GM06990 (cell line): Measurements from ENCODE around the gene ARHGAP26.

Source experiments
- DNase-seq: peaks from one replicate; pipeline ENCODE4 v3.0.0-alpha.2; 2011; ENCODE audit not compliant: insufficient read length; ENCODE audit errors: extremely low read depth
- H3K27me3 ChIP-seq: replicated peaks from 2 replicates; pipeline ENCODE4 v1.6.0; 2011; ENCODE audit warnings: low read length; ENCODE audit not compliant: control insufficient read depth, insufficient read depth
- H3K36me3 ChIP-seq: 2 replicates; pipeline ENCODE4 v1.5.1; 2011; ENCODE audit warnings: low read length; ENCODE audit not compliant: control insufficient read depth, insufficient read depth
- H3K4me3 ChIP-seq: replicated peaks from 2 replicates; pipeline ENCODE4 v1.5.1; 2011; ENCODE audit warnings: low read depth, mild to moderate bottlenecking, control low read depth, low read length
- TF ChIP-seq, protein P1 (sequence below): IDR thresholded peaks from 2 replicates; pipeline ENCODE4 v1.5.1; 2011; ENCODE audit warnings: low read length, control low read depth, mild to moderate bottlenecking, inconsistent platforms; ENCODE audit not compliant: insufficient read depth, poor library complexity, severe bottlenecking

Gene ARHGAP26

GRCh38 chr5:142808878-142809598 lies 38.9 kb downstream of the ARHGAP26 start:
- Histone ChIP-seq H3K4me3 (no peak overlapping the region), H3K36me3 (no peaks in the 10 kb centered on the region), H3K27me3 (no peaks in the 10 kb centered on the region)
- no peak for DNase-seq
- TF ChIP-seq, protein P1, sequence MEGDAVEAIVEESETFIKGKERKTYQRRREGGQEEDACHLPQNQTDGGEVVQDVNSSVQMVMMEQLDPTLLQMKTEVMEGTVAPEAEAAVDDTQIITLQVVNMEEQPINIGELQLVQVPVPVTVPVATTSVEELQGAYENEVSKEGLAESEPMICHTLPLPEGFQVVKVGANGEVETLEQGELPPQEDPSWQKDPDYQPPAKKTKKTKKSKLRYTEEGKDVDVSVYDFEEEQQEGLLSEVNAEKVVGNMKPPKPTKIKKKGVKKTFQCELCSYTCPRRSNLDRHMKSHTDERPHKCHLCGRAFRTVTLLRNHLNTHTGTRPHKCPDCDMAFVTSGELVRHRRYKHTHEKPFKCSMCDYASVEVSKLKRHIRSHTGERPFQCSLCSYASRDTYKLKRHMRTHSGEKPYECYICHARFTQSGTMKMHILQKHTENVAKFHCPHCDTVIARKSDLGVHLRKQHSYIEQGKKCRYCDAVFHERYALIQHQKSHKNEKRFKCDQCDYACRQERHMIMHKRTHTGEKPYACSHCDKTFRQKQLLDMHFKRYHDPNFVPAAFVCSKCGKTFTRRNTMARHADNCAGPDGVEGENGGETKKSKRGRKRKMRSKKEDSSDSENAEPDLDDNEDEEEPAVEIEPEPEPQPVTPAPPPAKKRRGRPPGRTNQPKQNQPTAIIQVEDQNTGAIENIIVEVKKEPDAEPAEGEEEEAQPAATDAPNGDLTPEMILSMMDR = no peak

DNA sequence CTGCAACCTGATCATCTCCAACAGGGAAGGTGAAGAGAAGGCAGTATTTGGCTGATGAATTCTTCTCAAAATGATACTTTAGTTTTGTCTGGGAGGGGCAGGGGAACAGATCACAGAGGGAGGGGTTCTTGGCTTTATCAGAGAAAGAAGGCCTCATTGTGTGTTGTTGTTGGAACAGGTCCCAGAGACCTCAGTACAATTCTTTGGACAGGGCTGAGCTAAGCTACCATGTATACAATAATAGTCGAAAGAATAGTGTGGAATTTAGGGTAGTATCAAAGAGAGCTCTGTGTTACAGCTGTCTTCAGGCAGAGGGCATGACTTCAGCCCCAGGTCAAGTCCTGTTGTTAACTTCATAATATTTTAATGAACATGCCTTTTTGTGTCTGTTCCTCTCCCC lies 39.9 kb downstream of the ARHGAP26 start:
- Histone ChIP-seq H3K27me3 (no peaks in the 10 kb centered on the region), H3K4me3 (no peak overlapping the region), H3K36me3 (no peaks in the 10 kb centered on the region)
- TF ChIP-seq, protein P1 = no peak
- no peak for DNase-seq

- H3K27me3 ChIP-seq = no peaks in the 10 kb centered on the region
- TF ChIP-seq, protein P1 = no peak
Observed at GRCh38 chr5:142810743-142811290, 40.6 kb downstream of the ARHGAP26 start.

GRCh38 chr5:142811866-142812557 lies 41.8 kb downstream of the ARHGAP26 start:
- no peak for DNase-seq
- H3K27me3 ChIP-seq = no peaks in the 10 kb centered on the region
- H3K4me3 ChIP-seq = no peak overlapping the region
- TF ChIP-seq, protein P1 = no peak
- no peaks in the 10 kb centered on the region for H3K36me3 ChIP-seq

More at GRCh38 chr5:142810743-142811290, 40.6 kb downstream of the ARHGAP26 start:
- no peak for DNase-seq
- H3K36me3 ChIP-seq = no peaks in the 10 kb centered on the region
- no peak overlapping the region for H3K4me3 ChIP-seq

DNA sequence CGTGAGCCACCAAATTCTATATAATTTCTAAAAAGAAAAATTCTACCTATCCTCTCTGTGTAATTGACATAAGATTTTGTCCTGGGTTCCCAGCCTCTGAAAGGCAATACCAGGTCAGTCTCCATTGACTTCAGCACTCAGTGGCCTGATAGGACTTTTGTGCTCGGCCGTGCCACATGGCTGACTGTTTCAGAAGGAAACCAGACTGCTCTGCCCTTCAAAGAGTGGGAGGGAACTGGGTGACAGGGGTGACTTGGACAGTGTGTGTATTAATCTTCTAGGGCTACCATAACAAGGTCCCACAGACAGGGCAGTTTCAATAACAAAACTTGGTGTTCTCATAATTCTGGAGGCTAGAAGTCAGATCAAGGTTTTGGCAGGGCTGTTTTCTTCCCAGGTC lies 43.0 kb downstream of the ARHGAP26 start:
- no peak for DNase-seq
- TF ChIP-seq, protein P1 = no peak

More for the DNA sequence above, 43.0 kb downstream of the ARHGAP26 start:
- Histone ChIP-seq H3K36me3 (no peaks in the 10 kb centered on the region), H3K27me3 (no peaks in the 10 kb centered on the region), H3K4me3 (no peak overlapping the region)
